DMS53 treated with DMSO at 0.1 percent for 48 hours (cell line): ENCODE results near the gene ACY1.

Source experiments
- DNase-seq: peaks from one replicate; lab custom pipeline; 2025; ENCODE audit not compliant: unreplicated experiment; lab: John Stamatoyannopoulos, UW

Gene ACY1

DNA sequence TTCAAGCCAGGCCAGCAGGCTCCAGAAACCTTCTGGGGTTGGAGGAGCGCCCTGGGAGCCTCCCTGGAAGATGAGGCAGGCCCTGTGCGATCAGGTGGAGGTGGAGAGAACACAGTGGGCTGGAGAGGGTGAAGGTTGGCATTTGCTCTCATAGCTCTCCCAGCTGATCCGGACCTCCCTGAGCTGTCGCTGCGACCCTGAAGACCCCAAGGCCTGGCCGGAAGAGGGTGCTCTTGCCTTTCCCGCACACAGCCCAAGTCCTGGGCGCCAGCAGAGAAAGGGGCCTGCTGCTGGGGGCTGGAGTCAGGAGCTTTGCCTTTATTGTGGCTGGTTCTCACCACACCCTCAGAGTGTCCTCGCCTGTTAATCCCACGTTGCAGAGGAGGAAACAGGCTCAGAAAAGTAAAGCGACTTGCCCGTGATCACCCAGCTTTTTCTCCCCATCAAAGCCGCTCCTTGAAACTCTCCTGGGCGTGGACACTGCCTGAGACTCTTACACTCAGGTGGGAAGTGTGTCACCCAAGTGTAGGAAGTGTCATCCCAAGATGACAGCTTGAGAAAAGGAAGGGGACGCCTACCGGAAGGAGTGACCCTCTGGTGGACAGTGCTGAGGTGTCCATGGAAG lies 20.9 kb downstream of the ACY1 start:
- DNase-seq = no peak

GRCh38 chr3:52004906-52005395 lies 21.6 kb downstream of the ACY1 start:
- DNase-seq = no peak

GRCh38 chr3:52005571-52005986 lies 22.2 kb downstream of the ACY1 start:
- DNase-seq = no peak

DNA sequence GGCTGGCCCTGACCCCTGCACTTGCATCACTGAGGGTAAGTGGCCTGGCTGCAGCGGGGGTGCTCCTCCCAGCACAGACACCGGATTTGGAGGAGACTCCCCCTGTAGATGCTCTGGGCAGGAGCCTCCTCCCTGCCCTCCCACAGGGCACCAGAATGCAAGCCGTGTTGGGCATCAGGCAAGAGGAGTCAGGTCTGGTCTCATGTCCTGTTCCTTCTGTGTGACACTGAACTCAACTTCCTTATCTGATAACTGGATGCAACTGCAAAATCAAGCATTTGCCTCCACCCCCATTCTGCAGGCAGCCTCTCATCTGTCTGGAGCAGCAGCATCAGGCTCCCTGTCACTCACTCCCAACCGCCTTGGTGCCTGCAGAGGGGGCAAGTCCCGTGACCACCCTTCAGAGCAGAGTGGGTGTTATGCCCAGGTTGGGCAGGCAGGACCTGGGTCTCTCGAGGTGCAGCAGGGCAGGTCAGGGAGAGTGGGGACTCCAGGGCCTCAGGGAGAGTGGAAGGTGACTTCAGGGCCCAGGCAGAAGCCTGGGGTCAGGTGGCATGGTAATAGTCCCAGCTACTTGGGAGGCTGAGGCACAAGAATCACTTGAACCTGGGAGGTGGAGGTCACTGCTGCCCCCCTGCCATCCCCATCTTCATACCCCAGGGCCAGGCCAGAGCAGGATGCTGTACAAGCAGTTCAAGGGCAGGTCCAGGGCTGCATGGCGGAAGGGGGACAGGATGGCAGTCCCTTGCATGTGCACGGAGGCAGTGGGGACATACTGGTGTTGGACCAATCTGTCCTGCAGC lies 22.9 kb downstream of the ACY1 start:
- DNase-seq = no peak

DNA sequence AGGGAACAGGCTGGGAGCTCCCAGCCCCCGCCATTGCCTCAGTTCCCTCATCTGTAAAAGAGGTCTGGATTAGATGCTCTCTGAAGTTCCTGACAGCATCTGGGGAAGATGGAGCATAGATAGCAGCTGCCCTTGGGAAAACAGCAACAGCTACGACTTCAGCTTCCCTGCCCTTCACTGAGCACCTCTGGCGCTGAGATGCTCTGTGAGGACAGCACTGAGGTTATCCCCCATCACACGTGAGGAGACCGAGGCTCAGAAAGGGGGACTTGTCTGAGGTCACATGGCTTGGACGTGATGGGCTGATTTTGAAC lies 23.4 kb downstream of the ACY1 start:
- no peak for DNase-seq

- no peak for DNase-seq
Observed at GRCh38 chr3:52007291-52007690, 24.0 kb downstream of the ACY1 start.

DNA sequence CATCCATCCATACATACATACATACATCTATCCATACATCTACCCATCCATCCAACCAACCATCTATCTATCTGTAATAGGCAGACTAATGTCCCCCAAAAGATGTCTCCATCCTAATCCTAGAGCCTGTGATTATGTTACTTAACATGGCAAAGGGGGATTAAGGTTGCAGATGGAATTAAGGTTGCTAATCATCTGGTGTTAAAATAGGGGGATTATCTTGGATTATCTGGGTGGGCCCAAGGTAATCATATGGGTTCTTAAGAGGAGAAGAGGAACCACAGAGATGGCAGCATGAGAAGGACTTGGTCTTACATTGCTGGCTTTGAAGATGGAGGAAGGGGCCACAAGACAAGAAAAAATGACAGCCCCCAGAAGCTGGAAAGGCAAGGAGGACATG lies 27.1 kb downstream of the ACY1 start:
- DNase-seq = no peak

- no peak for DNase-seq
Observed at GRCh38 chr3:52012699-52013098, 29.4 kb downstream of the ACY1 start.

- DNase-seq = no peak
Observed at GRCh38 chr3:52013802-52014598, 30.7 kb downstream of the ACY1 start.

DNA sequence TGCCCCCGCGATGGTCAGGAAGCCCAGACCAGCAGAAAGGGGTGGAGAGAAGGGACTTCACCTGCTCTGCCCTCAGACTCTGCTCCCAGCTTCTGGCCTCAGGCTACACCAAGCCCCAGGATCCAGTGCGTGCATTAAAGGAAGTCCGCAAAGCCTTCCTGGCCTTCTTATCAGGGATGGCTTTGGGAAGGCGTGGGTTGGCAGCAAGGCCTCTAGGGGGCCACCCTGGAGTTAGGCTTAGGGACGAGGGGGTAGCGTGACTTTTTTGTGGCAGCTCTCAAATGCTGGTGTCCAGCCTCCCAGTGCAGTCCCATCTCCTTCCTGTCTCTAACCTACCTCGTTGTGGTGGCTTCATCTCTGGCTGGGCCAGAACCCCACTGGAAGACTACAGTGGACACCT lies 31.3 kb downstream of the ACY1 start:
- DNase-seq = no peak

DNA sequence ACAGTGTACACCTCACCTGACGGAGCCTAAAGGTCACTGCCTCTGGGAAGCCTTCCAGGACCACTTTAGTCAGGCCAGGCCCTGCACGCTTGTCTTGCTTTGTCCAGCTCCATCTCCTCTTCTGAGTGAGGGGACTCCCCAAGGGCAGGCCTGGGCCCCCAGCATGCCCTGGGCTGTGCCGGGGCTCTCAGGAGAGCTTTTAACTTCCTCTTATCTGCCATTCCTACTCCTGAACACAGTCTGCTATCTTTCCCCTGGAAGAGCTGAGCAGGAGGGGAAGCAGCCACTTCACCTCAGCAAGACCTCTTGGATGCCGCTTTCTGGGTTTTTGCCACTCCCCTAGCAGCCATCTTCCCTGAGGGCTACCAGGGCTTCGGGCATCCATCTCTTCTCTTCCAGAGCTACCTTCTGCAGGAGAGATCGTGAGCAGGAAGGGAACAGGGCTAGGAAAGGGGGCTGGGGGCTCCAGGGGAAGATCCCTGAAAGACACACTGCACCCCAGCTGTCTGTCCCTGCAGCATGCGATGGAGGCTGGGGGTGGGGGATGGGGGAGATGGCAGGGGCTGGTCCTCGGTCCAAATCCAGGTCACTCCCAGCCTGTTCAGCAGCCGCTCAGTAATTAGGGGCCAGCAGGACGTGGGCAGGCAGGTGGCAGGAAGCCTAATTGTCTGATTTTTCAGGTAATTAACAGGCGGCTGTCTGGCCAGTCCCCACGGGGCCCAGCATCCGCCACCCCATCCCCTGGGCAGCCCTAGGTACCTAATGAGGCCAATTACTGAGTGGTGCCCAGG lies 32.3 kb downstream of the ACY1 start:
- no peak for DNase-seq

- no peak for DNase-seq
Observed at GRCh38 chr3:52017586-52017985, 34.3 kb downstream of the ACY1 start.

- DNase-seq = no peak
Observed at GRCh38 chr3:52018319-52019000, 35.1 kb downstream of the ACY1 start.

DNA sequence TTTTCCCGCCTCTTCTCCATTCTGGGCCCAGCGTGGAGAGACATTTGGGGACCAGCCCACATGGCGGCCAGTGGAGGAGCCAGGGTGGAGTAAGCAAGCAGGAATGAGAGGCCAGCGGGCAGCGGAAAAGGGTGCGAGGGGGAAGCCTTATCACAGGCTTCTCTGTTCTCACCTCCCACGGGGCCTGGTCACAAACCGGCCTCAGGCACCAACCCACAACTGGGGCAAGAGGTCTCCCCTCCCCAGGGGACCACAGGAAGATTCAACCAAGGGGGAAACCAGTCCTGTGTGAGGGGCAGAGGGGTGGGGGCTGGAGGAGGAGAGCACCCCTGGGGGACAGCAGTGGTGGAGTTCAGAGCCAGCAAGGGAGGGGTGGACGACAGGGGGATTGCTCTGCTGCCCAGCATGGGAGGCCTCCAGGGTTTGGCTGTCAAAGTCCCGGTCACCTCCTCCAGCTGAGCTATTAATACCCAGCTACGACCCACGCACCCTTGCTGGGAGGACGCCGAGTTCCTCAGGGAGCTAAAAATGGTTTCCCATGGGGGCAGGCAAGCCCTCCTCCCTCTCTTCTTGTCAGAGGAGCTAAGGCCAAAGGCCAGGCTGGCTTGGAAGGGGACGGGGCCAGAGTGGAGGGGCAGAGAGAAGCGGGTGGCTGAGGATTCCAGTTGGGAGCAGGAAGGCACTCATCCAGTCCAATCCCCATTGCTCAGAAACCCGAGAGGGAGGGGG lies 36.2 kb downstream of the ACY1 start:
- no peak for DNase-seq

DNA sequence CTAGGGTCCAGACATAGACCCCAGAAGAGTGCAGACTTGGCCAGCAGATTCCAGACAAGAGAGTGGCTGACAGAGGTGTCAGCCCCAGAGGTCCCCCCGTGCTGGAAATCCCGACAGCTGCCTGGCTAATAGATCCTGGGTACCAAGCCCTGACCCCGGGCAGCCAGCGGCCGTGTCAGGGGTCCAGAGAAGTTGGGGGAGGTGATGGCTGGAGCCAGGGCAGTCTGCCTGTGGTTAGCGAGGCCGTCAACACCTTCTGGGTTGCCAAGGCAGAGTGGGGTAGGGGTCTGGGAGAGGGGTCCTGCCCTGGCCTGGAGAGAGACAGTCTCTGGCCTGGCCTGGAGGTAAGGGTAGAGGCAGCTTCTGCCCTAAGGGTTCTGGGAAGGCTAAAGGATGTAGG lies 37.5 kb downstream of the ACY1 start:
- DNase-seq = no peak

- no peak for DNase-seq
Observed at GRCh38 chr3:52021489-52022268, 38.3 kb downstream of the ACY1 start.

DNA sequence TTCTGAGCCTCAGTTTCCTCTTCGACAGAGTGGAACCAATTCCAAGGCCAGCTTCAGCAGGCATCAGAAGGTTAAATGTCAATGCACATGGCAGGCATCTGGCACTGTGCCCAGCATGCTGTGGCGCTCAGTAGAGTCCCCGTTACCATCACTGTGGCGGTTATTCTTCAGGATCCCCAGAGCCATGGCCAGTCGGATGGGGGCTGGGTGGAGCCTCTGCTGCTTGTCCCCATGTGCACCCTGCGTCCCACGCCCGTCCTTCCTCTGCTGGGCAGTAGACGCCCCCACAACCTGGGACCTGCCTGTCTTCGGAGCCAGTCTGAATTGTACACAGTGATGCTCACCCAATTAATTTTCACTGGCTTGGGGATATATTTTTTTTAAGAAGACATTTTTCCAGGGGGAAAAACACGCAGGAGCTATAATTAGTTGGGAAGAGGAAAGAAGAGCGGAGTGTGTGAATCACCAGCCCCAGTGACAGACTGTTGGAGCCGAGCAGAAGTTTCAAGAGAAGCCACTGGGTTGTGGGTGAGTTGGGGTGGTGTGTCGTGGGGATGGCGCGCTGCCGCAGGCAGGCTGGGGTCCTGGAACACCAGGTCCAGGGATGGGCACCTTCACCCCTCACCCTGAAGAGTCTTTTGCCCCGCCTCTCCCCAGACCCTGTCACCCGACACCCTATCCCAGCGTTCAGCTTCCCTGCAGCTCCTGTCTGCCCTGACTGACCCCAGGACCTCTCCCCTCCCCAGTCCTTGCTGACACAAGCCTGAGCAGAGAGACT lies 39.2 kb downstream of the ACY1 start:
- no peak for DNase-seq

- no peak for DNase-seq
Observed at GRCh38 chr3:52023101-52023770, 39.9 kb downstream of the ACY1 start.
